ENCODE data around the gene BANP.
"Not testable (repeated sequence)": the region's sequence is repeated elsewhere in the genome, so short reads cannot be mapped to it uniquely, and the experiment has no call there.

Gene BANP

GRCh38 chr16:88092791-88093555, 141.7 kb downstream of the BANP start:
- not testable (repeated sequence) for H3K36me3 Mint-ChIP-seq (ENCODE audit: insufficient read depth); H3K9me3 Mint-ChIP-seq; H3K4me3 Mint-ChIP-seq; H3K4me1 Mint-ChIP-seq (ENCODE audit: low read depth in 2 of 2); H3K27ac Mint-ChIP-seq; H3K27me3 Mint-ChIP-seq; DNase-seq; ATAC-seq (replicated peaks)

- H3K4me1 Mint-ChIP-seq (ENCODE audit: low read depth in 2 of 2); H3K9me3 Mint-ChIP-seq; H3K27me3 Mint-ChIP-seq; H3K4me3 Mint-ChIP-seq; ATAC-seq (replicated peaks); H3K27ac Mint-ChIP-seq; DNase-seq; H3K36me3 Mint-ChIP-seq (ENCODE audit: insufficient read depth): not testable (repeated sequence)
Observed at GRCh38 chr16:88093556-88094252, 142.5 kb downstream of the BANP start.

- H3K36me3 Mint-ChIP-seq (ENCODE audit: insufficient read depth); DNase-seq; H3K27ac Mint-ChIP-seq; H3K4me1 Mint-ChIP-seq (ENCODE audit: low read depth in 2 of 2); H3K9me3 Mint-ChIP-seq; ATAC-seq (replicated peaks); H3K4me3 Mint-ChIP-seq: not testable (repeated sequence)
- H3K27me3 Mint-ChIP-seq = peaks cover 12 to 13% of the 10 kb centered on the region in 2 donors
Observed at GRCh38 chr16:88094253-88094575, 143.0 kb downstream of the BANP start.

DNA sequence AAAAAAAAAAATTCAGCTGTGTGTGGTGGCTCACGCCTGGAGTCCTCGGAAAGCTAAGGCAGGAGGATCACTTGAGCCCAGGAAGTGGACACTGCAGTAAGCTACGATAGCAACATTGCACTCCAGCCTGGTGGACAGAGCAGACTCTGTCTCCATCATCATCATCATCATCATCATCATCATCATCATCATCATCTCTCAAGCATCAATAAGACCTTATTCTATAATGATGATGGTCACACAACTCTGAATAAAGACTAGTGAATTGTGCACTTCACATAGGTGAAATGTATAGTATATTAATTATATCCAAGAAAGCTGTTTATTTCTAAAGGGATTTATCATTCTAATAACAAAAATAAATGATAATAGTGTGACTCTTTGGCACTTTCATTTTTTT, 143.7 kb downstream of the BANP start:
- ATAC-seq (replicated peaks); H3K4me1 Mint-ChIP-seq (ENCODE audit: low read depth in 2 of 2); H3K27ac Mint-ChIP-seq; H3K36me3 Mint-ChIP-seq (ENCODE audit: insufficient read depth); DNase-seq; H3K4me3 Mint-ChIP-seq; H3K9me3 Mint-ChIP-seq: not testable (repeated sequence)
- H3K27me3 Mint-ChIP-seq = peaks cover 18 to 20% of the 10 kb centered on the region in 2 donors

DNA sequence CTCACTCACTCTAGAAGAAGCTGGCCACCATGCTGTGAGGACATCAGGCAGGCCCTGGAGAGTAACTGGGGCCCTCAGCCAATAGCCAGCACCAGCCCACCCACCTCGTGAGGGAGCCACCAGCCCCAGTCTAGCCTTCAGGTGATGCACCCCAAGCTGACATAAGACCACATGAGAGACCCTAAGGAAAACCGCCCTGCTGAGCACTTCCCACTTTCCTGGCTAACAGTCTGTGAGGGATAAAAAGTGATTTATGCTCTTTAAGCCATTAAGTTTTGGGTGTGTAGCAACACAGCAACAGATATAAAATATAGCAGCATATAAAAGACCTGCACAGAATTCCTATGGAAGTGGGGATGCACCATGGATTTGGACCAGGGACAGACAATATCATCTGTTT, 145.4 kb downstream of the BANP start:
- H3K9me3 Mint-ChIP-seq; H3K36me3 Mint-ChIP-seq (ENCODE audit: insufficient read depth); DNase-seq; ATAC-seq (replicated peaks); H3K4me1 Mint-ChIP-seq (ENCODE audit: low read depth in 2 of 2); H3K27ac Mint-ChIP-seq; H3K4me3 Mint-ChIP-seq: not testable (repeated sequence)
- H3K27me3 Mint-ChIP-seq = peaks cover 19 to 37% of the 10 kb centered on the region in 2 donors

DNA sequence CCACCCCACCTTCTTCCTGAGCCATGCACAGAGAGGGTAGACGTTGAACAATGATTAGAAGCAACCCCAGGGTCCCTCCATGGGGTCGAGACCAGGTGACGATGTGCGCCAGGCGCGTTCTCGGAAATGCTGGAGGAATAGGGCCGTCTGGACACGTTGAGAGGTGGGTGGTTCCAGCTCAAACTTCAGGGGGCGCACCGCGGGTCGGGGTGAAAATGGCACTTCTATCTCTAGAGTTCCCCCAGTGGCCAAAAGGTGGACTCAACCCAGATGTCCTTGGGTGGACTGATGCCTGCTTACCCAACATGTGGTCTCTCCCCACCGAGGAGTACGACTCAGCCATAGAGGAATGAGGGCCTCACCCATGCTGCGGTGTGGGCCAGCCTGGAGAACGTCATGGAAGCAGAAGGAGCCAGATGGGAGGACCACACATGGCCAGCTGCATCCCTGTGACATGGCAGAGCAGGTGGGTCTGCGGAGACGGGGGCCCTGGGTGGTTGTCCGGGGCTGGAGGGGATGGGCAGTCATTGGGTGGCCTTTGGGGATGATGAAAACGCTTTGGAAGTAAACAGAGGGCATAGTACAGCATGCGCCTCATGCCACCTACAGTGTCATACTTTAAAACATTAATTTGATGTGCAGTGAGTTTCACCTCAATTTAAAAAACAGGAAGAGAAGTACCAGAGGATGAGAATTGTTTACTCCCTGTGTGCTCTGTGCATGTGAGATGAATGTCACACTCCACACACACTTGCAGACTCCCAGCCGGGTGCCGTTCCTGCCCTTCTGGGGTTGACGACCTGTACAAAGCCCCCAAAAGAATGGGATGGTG, 147.7 kb downstream of the BANP start:
- not testable (repeated sequence) for DNase-seq; ATAC-seq (replicated peaks)

GRCh38 chr16:88099563-88099890, 148.3 kb downstream of the BANP start:
- ATAC-seq (replicated peaks) (no peak), DNase-seq (no peak)
- H3K36me3 Mint-ChIP-seq (ENCODE audit: insufficient read depth) = no peaks in the 10 kb centered on the region
- H3K9me3 Mint-ChIP-seq = peaks cover 0 to 5% of the 10 kb centered on the region in 2 donors
- peaks cover 19 to 38% of the 10 kb centered on the region in 2 donors for H3K27me3 Mint-ChIP-seq
- H3K4me3 Mint-ChIP-seq = no peak overlapping the region
- no peak overlapping the region for H3K27ac Mint-ChIP-seq
- peaks cover 2 to 3% of the 10 kb centered on the region in 2 donors for H3K4me1 Mint-ChIP-seq (ENCODE audit: low read depth in 2 of 2)

More for the DNA sequence above, 147.7 kb downstream of the BANP start:
- not testable (repeated sequence) for H3K27ac Mint-ChIP-seq; H3K4me3 Mint-ChIP-seq; H3K9me3 Mint-ChIP-seq; H3K36me3 Mint-ChIP-seq (ENCODE audit: insufficient read depth); H3K4me1 Mint-ChIP-seq (ENCODE audit: low read depth in 2 of 2)
- peaks cover 19 to 38% of the 10 kb centered on the region in 2 donors for H3K27me3 Mint-ChIP-seq

DNA sequence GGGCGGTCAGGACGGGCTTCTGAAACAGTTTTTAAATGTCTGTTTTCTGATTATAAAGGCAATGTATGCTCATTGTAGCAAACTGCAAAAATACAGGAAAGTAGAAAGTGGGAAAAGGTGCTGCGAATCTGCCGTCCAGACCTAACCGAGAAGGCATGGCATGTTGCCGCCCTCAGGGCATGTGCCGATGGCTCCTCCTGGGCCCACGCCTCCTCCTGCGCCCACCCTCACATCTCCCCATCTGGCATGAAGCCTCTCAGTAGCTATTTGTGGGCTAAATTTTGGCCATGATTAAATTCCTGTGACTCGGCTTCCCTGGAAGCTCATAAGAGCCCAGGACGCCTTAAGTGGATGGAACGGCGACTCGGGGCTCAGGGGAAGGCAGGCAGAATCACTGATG, 148.7 kb downstream of the BANP start:
- H3K4me1 Mint-ChIP-seq (ENCODE audit: low read depth in 2 of 2); H3K27ac Mint-ChIP-seq; H3K4me3 Mint-ChIP-seq; H3K9me3 Mint-ChIP-seq; ATAC-seq (replicated peaks); H3K36me3 Mint-ChIP-seq (ENCODE audit: insufficient read depth); DNase-seq: not testable (repeated sequence)
- H3K27me3 Mint-ChIP-seq = peaks cover 19 to 38% of the 10 kb centered on the region in 2 donors

- not testable (repeated sequence) for H3K36me3 Mint-ChIP-seq (ENCODE audit: insufficient read depth); ATAC-seq (replicated peaks); H3K9me3 Mint-ChIP-seq; H3K4me3 Mint-ChIP-seq; DNase-seq; H3K27ac Mint-ChIP-seq; H3K4me1 Mint-ChIP-seq (ENCODE audit: low read depth in 2 of 2)
- H3K27me3 Mint-ChIP-seq = peaks cover 19 to 38% of the 10 kb centered on the region in 2 donors
Observed at GRCh38 chr16:88100801-88101622, 149.8 kb downstream of the BANP start.

DNA sequence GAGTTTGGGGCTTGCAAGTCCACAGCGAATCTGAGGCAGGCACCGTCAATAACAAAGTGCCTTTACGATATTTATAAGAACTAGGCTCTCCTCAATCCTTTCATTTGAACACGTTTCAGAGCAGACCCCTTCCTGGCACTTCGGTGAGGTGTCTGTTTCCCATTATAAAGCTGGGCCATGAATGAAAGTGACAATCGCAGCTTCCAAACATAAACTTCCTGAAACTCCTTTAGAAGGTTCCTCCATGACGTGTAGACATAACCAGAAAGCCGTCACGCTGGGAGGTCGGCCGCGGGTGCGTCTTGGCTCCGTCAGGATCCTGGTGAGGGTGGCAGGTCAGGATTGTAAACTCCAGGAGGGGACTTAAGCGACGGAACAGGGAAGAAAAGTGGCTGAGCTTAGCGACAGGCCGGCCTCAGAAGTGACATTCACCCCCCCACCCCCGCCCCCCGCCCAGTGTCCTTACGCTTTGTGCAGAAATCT, 150.4 kb downstream of the BANP start:
- H3K4me3 Mint-ChIP-seq; H3K36me3 Mint-ChIP-seq (ENCODE audit: insufficient read depth); H3K4me1 Mint-ChIP-seq (ENCODE audit: low read depth in 2 of 2); DNase-seq; H3K27ac Mint-ChIP-seq; ATAC-seq (replicated peaks); H3K9me3 Mint-ChIP-seq: not testable (repeated sequence)
- peaks cover 19 to 38% of the 10 kb centered on the region in 2 donors for H3K27me3 Mint-ChIP-seq

GRCh38 chr16:88102597-88102996, 151.4 kb downstream of the BANP start:
- DNase-seq (no peak), ATAC-seq (replicated peaks) (no peak)
- Mint-ChIP-seq H3K27ac (no peak overlapping the region), H3K27me3 (peaks cover 19 to 38% of the 10 kb centered on the region in 2 donors), H3K9me3 (no peaks in the 10 kb centered on the region), H3K36me3 (ENCODE audit: insufficient read depth) (no peaks in the 10 kb centered on the region), H3K4me1 (ENCODE audit: low read depth in 2 of 2) (peaks cover 2 to 3% of the 10 kb centered on the region in 2 donors), H3K4me3 (no peak overlapping the region)

DNA sequence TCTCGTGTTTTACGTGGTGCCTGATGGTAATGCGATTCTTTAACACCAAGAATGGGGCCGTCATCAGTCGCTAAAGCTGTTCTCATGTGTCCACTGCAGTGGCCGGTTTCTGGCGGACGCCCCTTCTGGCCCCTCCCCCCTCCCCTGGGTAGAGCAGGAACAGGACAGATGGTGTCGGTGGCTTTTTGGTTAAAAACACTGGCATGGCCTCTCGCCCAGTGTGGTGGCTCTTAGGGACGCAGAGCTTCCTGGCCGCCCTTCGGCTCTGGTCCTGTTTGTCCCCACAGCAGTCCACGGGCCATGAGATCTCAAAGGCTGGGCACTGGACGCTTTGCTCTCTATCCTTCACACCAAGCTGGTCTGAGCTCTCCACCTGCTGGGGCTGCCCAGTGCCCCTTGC, 151.8 kb downstream of the BANP start:
- H3K4me1 Mint-ChIP-seq (ENCODE audit: low read depth in 2 of 2) = peaks cover 2 to 3% of the 10 kb centered on the region in 2 donors
- no peak overlapping the region for H3K27ac Mint-ChIP-seq
- peaks cover 18 to 37% of the 10 kb centered on the region in 2 donors for H3K27me3 Mint-ChIP-seq
- ATAC-seq (replicated peaks) (no peak), DNase-seq (no peak)
- H3K36me3 Mint-ChIP-seq (ENCODE audit: insufficient read depth) = no peaks in the 10 kb centered on the region
- H3K9me3 Mint-ChIP-seq = no peaks in the 10 kb centered on the region
- no peak overlapping the region for H3K4me3 Mint-ChIP-seq

All from effector memory CD8-positive, alpha-beta T cell (primary cell).